ENCODE results near the gene ARHGAP40.
A peak's percentile ranks its signal among the peaks of the same experiment; 100 is the strongest.

Gene ARHGAP40

GRCh38 chr20:38612751-38613515, 11.3 kb downstream of the ARHGAP40 start:
- Histone ChIP-seq H3K36me3 (ENCODE audit: control insufficient read depth, insufficient read depth, low read length) (peaks cover 2% of the 10 kb centered on the region), H3K27me3 (ENCODE audit: insufficient read depth, low read length, poor library complexity) (no peaks in the 10 kb centered on the region), H3K79me1 (ENCODE audit: low read length) (peaks cover 14% of the 10 kb centered on the region), H3K23ac (ENCODE audit: low read length) (peak overlapping the region; percentile 59), H2BK120ac (ENCODE audit: low read depth, low read length) (peak overlapping the region; percentile 10), H3K4ac (ENCODE audit: low read depth, low read length) (peak overlapping the region; percentile 40), H2BK15ac (replicated peaks; ENCODE audit: low read depth) (no peak overlapping the region), H3K27ac (ENCODE audit: low read depth, low read length) (peak overlapping the region; percentile 58), H3K79me2 (ENCODE audit: control insufficient read depth, insufficient read depth, low read length) (peaks cover 11% of the 10 kb centered on the region), H3K4me2 (ENCODE audit: low read length) (no peak overlapping the region), H3K18ac (ENCODE audit: low read length) (peak overlapping the region; percentile 78), H4K5ac (ENCODE audit: low read length) (no peak overlapping the region), H3K9ac (ENCODE audit: low read length) (peak overlapping the region; percentile 53), H2AK5ac (ENCODE audit: low read length) (peak overlapping the region; percentile 89), H3K4me1 (ENCODE audit: control insufficient read depth, low read depth, low read length) (peaks cover 16% of the 10 kb centered on the region), H3K4me3 (ENCODE audit: low read length) (no peak overlapping the region), H4K8ac (ENCODE audit: low read depth, low read length) (no peak overlapping the region), H2BK5ac (ENCODE audit: low read length) (peak overlapping the region; percentile 99), H3K56ac (ENCODE audit: low read length) (peak overlapping the region; percentile 84)
- DNase-seq = peak; percentile 92
- WGBS (ENCODE audit: extremely low coverage, insufficient coverage, low lambda C conversion rate) = no CpG with 5 or more reads among the region's 5 CpGs

GRCh38 chr20:38615283-38615682, 13.7 kb downstream of the ARHGAP40 start:
- Histone ChIP-seq H2BK15ac (replicated peaks; ENCODE audit: low read depth) (no peak overlapping the region), H4K8ac (ENCODE audit: low read depth, low read length) (no peak overlapping the region), H2BK120ac (ENCODE audit: low read depth, low read length) (no peak overlapping the region), H3K36me3 (ENCODE audit: control insufficient read depth, insufficient read depth, low read length) (peaks cover 2% of the 10 kb centered on the region), H3K27ac (ENCODE audit: low read depth, low read length) (no peak overlapping the region), H3K79me1 (ENCODE audit: low read length) (peaks cover 9% of the 10 kb centered on the region), H2AK5ac (ENCODE audit: low read length) (no peak overlapping the region), H3K27me3 (ENCODE audit: insufficient read depth, low read length, poor library complexity) (no peaks in the 10 kb centered on the region), H3K4me3 (ENCODE audit: low read length) (no peak overlapping the region), H3K4me2 (ENCODE audit: low read length) (no peak overlapping the region), H4K5ac (ENCODE audit: low read length) (no peak overlapping the region), H3K18ac (ENCODE audit: low read length) (no peak overlapping the region), H3K4me1 (ENCODE audit: control insufficient read depth, low read depth, low read length) (peaks cover 7% of the 10 kb centered on the region), H2BK5ac (ENCODE audit: low read length) (no peak overlapping the region), H3K4ac (ENCODE audit: low read depth, low read length) (no peak overlapping the region), H3K79me2 (ENCODE audit: control insufficient read depth, insufficient read depth, low read length) (peaks cover 8% of the 10 kb centered on the region), H3K56ac (ENCODE audit: low read length) (no peak overlapping the region), H3K9ac (ENCODE audit: low read length) (no peak overlapping the region), H3K23ac (ENCODE audit: low read length) (no peak overlapping the region)
- no peak for DNase-seq
- WGBS (ENCODE audit: extremely low coverage, insufficient coverage, low lambda C conversion rate) = no CpG with 5 or more reads among the region's 15 CpGs

- no peak overlapping the region for H2BK5ac ChIP-seq (ENCODE audit: low read length)
- WGBS (ENCODE audit: extremely low coverage, insufficient coverage, low lambda C conversion rate) = no CpG with 5 or more reads among the region's 4 CpGs
- no peak overlapping the region for H3K4ac ChIP-seq (ENCODE audit: low read depth, low read length)
- no peak for DNase-seq
- H4K5ac ChIP-seq (ENCODE audit: low read length) = no peak overlapping the region
- H3K27me3 ChIP-seq (ENCODE audit: insufficient read depth, low read length, poor library complexity) = no peaks in the 10 kb centered on the region
- peaks cover 2% of the 10 kb centered on the region for H3K36me3 ChIP-seq (ENCODE audit: control insufficient read depth, insufficient read depth, low read length)
- peaks cover 11% of the 10 kb centered on the region for H3K4me1 ChIP-seq (ENCODE audit: control insufficient read depth, low read depth, low read length)
- H3K4me2 ChIP-seq (ENCODE audit: low read length) = no peak overlapping the region
- H2BK120ac ChIP-seq (ENCODE audit: low read depth, low read length) = no peak overlapping the region
- no peak overlapping the region for H3K23ac ChIP-seq (ENCODE audit: low read length)
- no peak overlapping the region for H3K27ac ChIP-seq (ENCODE audit: low read depth, low read length)
- H4K8ac ChIP-seq (ENCODE audit: low read depth, low read length) = no peak overlapping the region
- no peak overlapping the region for H3K4me3 ChIP-seq (ENCODE audit: low read length)
- no peak overlapping the region for H2AK5ac ChIP-seq (ENCODE audit: low read length)
- no peak overlapping the region for H3K18ac ChIP-seq (ENCODE audit: low read length)
- no peak overlapping the region for H3K56ac ChIP-seq (ENCODE audit: low read length)
- H3K79me2 ChIP-seq (ENCODE audit: control insufficient read depth, insufficient read depth, low read length) = peaks cover 8% of the 10 kb centered on the region
- H2BK15ac ChIP-seq (replicated peaks; ENCODE audit: low read depth) = no peak overlapping the region
- peaks cover 9% of the 10 kb centered on the region for H3K79me1 ChIP-seq (ENCODE audit: low read length)
- no peak overlapping the region for H3K9ac ChIP-seq (ENCODE audit: low read length)
Observed at GRCh38 chr20:38616457-38616856, 14.8 kb downstream of the ARHGAP40 start.

GRCh38 chr20:38617011-38617829, 15.6 kb downstream of the ARHGAP40 start:
- Histone ChIP-seq H3K56ac (ENCODE audit: low read length) (peak overlapping the region; percentile 26), H2BK120ac (ENCODE audit: low read depth, low read length) (no peak overlapping the region), H3K27me3 (ENCODE audit: insufficient read depth, low read length, poor library complexity) (no peaks in the 10 kb centered on the region), H3K36me3 (ENCODE audit: control insufficient read depth, insufficient read depth, low read length) (peaks cover 2% of the 10 kb centered on the region), H4K8ac (ENCODE audit: low read depth, low read length) (no peak overlapping the region), H3K4me3 (ENCODE audit: low read length) (no peak overlapping the region), H3K27ac (ENCODE audit: low read depth, low read length) (no peak overlapping the region), H3K23ac (ENCODE audit: low read length) (no peak overlapping the region), H3K79me2 (ENCODE audit: control insufficient read depth, insufficient read depth, low read length) (peaks cover 8% of the 10 kb centered on the region), H2BK15ac (replicated peaks; ENCODE audit: low read depth) (no peak overlapping the region), H3K4ac (ENCODE audit: low read depth, low read length) (peak overlapping the region; percentile 5), H3K79me1 (ENCODE audit: low read length) (peaks cover 9% of the 10 kb centered on the region), H3K4me1 (ENCODE audit: control insufficient read depth, low read depth, low read length) (peaks cover 11% of the 10 kb centered on the region), H2AK5ac (ENCODE audit: low read length) (no peak overlapping the region), H3K18ac (ENCODE audit: low read length) (no peak overlapping the region), H3K4me2 (ENCODE audit: low read length) (no peak overlapping the region), H3K9ac (ENCODE audit: low read length) (no peak overlapping the region), H2BK5ac (ENCODE audit: low read length) (no peak overlapping the region), H4K5ac (ENCODE audit: low read length) (no peak overlapping the region)
- WGBS (ENCODE audit: extremely low coverage, insufficient coverage, low lambda C conversion rate) = no CpG with 5 or more reads among the region's 16 CpGs
- peak; percentile 88 for DNase-seq

DNA sequence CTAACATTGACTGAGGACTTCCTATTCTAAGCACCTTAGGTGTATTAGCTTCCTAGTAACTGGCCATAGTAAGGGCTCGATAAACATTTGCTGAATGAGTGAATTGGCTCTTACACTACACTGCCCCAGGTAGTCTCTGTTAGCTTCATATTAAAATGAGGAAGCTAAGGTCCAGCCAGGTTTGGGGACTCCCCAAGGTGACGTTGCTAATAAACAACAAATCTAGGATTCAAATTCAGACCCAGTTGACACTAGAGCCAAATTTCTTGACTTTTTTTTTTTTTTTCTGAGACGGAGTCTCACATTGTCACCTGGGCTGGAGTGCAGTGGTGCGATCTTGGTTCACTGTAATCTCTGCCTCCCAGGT, 16.2 kb downstream of the ARHGAP40 start:
- no CpG with 5 or more reads among the region's 4 CpGs for WGBS (ENCODE audit: extremely low coverage, insufficient coverage, low lambda C conversion rate)
- Histone ChIP-seq H3K4me1 (ENCODE audit: control insufficient read depth, low read depth, low read length) (peaks cover 11% of the 10 kb centered on the region), H3K27me3 (ENCODE audit: insufficient read depth, low read length, poor library complexity) (no peaks in the 10 kb centered on the region)

More for the DNA sequence above, 16.2 kb downstream of the ARHGAP40 start:
- Histone ChIP-seq H4K8ac (ENCODE audit: low read depth, low read length) (no peak overlapping the region), H3K79me1 (ENCODE audit: low read length) (peaks cover 11% of the 10 kb centered on the region), H3K36me3 (ENCODE audit: control insufficient read depth, insufficient read depth, low read length) (peaks cover 2% of the 10 kb centered on the region), H3K4ac (ENCODE audit: low read depth, low read length) (no peak overlapping the region), H2BK5ac (ENCODE audit: low read length) (no peak overlapping the region), H3K18ac (ENCODE audit: low read length) (no peak overlapping the region), H3K23ac (ENCODE audit: low read length) (no peak overlapping the region), H2BK15ac (replicated peaks; ENCODE audit: low read depth) (no peak overlapping the region), H2AK5ac (ENCODE audit: low read length) (no peak overlapping the region), H3K9ac (ENCODE audit: low read length) (no peak overlapping the region), H3K4me3 (ENCODE audit: low read length) (no peak overlapping the region), H3K4me2 (ENCODE audit: low read length) (no peak overlapping the region), H3K56ac (ENCODE audit: low read length) (no peak overlapping the region), H4K5ac (ENCODE audit: low read length) (no peak overlapping the region), H3K27ac (ENCODE audit: low read depth, low read length) (no peak overlapping the region), H2BK120ac (ENCODE audit: low read depth, low read length) (no peak overlapping the region), H3K79me2 (ENCODE audit: control insufficient read depth, insufficient read depth, low read length) (peaks cover 8% of the 10 kb centered on the region)
- DNase-seq = no peak
